K562 (cell line): ENCODE data around the gene PAQR7. TPM values are rescaled to one million over a fixed set of nuclear protein-coding genes. Genes with fewer than 3 reads are reported as not detected.
A peak's percentile ranks its signal among the peaks of the same experiment; 100 is the strongest.

Source experiments
- CBFA2T3 ChIP-seq: fragments of 450-650 bp; IDR thresholded peaks from 2 replicates; pipeline ENCODE4 v1.6.1; 2017
- DPF2 ChIP-seq: fragments of 450-650 bp; IDR thresholded peaks from 2 replicates; pipeline ENCODE4 v1.6.1; 2016
- JUN ChIP-seq, 2 experiments: sonication (generic) in 1 of 2; formaldehyde crosslinking in 1 of 2; IDR thresholded peaks; 2 replicates each; pipeline versions ENCODE4 v1.6.1 to v1.8.0; 2012 to 2022; ENCODE audit warnings: borderline replicate concordance in 2 of 2, mild to moderate bottlenecking in 2 of 2, improper control_type of control experiment in 1 of 2, low read depth in 1 of 2, low read length in 1 of 2, missing genetic modification reagents in 1 of 2
- KLF6 ChIP-seq: fragments of 250-450 bp; sonication (Bioruptor Pico); IDR thresholded peaks from 2 replicates; pipeline ENCODE4 v1.4.0; 2020; ENCODE audit warnings: mild to moderate bottlenecking, moderate library complexity, borderline replicate concordance
- NCOA1 ChIP-seq: fragments of 450-650 bp; IDR thresholded peaks from 2 replicates; pipeline ENCODE4 v1.6.1; 2016; ENCODE audit warnings: low read depth
- NFIX ChIP-seq: fragments of 250-450 bp; sonication (Bioruptor Pico); IDR thresholded peaks from 2 replicates; pipeline ENCODE4 v1.4.0; 2020; ENCODE audit warnings: low read depth, mild to moderate bottlenecking, moderate library complexity
- RBBP5 ChIP-seq: fragments of 200-600 bp; sonication (generic); IDR thresholded peaks from 2 replicates; pipeline ENCODE4 v1.6.1; 2012; ENCODE audit warnings: borderline replicate concordance, mild to moderate bottlenecking, low read length, control low read depth, inconsistent platforms; ENCODE audit not compliant: insufficient read depth, poor library complexity, severe bottlenecking
- RBFOX2 ChIP-seq: fragments of 200-400 bp; formaldehyde crosslinking; IDR thresholded peaks from 2 replicates; pipeline ENCODE4 v1.6.1; 2017; ENCODE audit warnings: low read depth, mild to moderate bottlenecking, low read length, moderate library complexity
- TCF7 ChIP-seq: sonication (generic); IDR thresholded peaks from 2 replicates; pipeline ENCODE4 v1.6.1; 2016; ENCODE audit warnings: antibody characterized with exemption, borderline replicate concordance
- ZNF408 ChIP-seq: fragments of 250-450 bp; sonication (Bioruptor Pico); IDR thresholded peaks from 2 replicates; pipeline ENCODE4 v1.4.0; 2020; ENCODE audit warnings: low read depth, mild to moderate bottlenecking, moderate library complexity
- polyA plus RNA-seq, 8 experiments: library from polyadenylated mRNA; depleted of rRNA in 4 of 8; stranded (reverse) in 5 of 8; unstranded in 3 of 8; fragments of >200 nt; fragmentation: Nextera tagmentation in 2 of 8; fragmentation: Illumina TruSeq in 1 of 8; extraction: Ambion mirVana in 2 of 8; extraction: Trizol in 1 of 8; gene quantifications; 2 replicates each; pipeline versions ENCODE4 v1.2.1 to v1.2.3, GENCODE V29; 2011 to 2014; ENCODE audit warnings: inconsistent platforms in 1 of 8, missing spikeins in 1 of 8
- total RNA-seq, 7 experiments: library from RNA; depleted of rRNA in 6 of 7; stranded (reverse); fragments of >200 nt in 6 of 7; fragmentation: Illumina TruSeq in 2 of 7; extraction: Trizol in 2 of 7; gene quantifications; 2 replicates each; pipeline versions ENCODE4 v1.2.1 to v1.2.3, GENCODE V29; 2011 to 2021; ENCODE audit warnings: low replicate concordance in 1 of 7
- TF ChIP-seq, protein P1 (sequence below): fragments of 200-800 bp; sonication (Bioruptor generic); IDR thresholded peaks from 2 replicates; pipeline ENCODE4 v1.6.1; 2017; ENCODE audit warnings: missing genetic modification characterization, missing compliant biosample characterization
- TF ChIP-seq, protein P2 (sequence below), 2 experiments: fragments of 450-650 bp; formaldehyde crosslinking in 1 of 2; IDR thresholded peaks; 2 replicates each; pipeline versions ENCODE4 v1.4.0 to v1.6.1; 2014 to 2020; ENCODE audit warnings: mild to moderate bottlenecking in 2 of 2, borderline replicate concordance in 1 of 2, low read depth in 1 of 2
- TF ChIP-seq, protein P3 (sequence below), 2 experiments: fragments of 250-450 bp in 1 of 2; fragments of 450-650 bp in 1 of 2; sonication (Bioruptor Pico) in 1 of 2; IDR thresholded peaks; 2 replicates each; pipeline versions ENCODE4 v1.6.1 to v1.8.0; 2016 to 2021; ENCODE audit warnings: mild to moderate bottlenecking in 2 of 2, moderate library complexity in 2 of 2, missing compliant biosample characterization in 1 of 2, missing genetic modification characterization in 1 of 2
- TF ChIP-seq, protein P4 (sequence below): sonication (generic); formaldehyde crosslinking; IDR thresholded peaks from 2 replicates; pipeline ENCODE4 v1.8.0; 2022; ENCODE audit warnings: missing genetic modification reagents, mild to moderate bottlenecking, moderate library complexity, borderline replicate concordance

Gene PAQR7
- total and polyA plus RNA-seq, 9 of the 15 experiments (the other 6 are each of a cell fraction or from before 2014, with no cell fraction given), result 1.1 to 5.2 (median 2.6) TPM

DNA sequence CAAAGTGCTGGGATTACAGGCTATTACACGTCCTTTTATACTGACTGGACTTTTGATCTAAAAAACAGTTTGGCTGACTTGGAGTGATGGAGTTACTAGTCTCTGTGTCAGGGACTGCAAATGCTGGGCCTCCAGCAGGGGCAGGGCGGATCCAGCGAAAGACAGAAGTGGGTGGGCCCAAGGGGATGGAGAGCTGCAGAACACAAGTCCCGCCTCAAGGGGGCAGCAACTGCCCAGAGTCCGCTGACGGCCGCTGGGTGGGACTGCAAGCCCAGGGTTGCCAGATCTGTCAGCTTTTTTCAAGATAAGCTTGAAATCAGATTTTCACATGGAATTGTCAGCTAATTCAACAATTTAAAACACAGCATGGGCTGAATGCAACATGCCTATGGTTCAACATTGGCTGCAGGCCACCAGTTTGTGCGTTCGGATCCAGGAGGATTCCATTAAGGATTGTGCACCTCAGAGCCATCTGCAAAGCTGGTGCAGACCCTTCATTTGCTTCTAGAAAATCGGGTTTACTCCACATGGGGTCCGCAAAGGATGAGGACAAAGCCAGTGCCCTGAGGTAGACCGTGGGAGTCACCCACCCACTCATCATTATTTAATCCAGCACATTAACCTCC is 20.0 kb upstream of the PAQR7 start (continued):
- TF ChIP-seq, protein P1, sequence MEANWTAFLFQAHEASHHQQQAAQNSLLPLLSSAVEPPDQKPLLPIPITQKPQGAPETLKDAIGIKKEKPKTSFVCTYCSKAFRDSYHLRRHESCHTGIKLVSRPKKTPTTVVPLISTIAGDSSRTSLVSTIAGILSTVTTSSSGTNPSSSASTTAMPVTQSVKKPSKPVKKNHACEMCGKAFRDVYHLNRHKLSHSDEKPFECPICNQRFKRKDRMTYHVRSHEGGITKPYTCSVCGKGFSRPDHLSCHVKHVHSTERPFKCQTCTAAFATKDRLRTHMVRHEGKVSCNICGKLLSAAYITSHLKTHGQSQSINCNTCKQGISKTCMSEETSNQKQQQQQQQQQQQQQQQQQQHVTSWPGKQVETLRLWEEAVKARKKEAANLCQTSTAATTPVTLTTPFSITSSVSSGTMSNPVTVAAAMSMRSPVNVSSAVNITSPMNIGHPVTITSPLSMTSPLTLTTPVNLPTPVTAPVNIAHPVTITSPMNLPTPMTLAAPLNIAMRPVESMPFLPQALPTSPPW (CRISPR knock-in tag), result peak; percentile 60; the same call in 1 of the 2 replicates
- TF ChIP-seq JUN (IDR thresholded peaks at IDR 0.05; ENCODE audit: borderline replicate concordance, low read depth, low read length), result peak; percentile 65; the same call in 1 of the 2 replicates
- TF ChIP-seq JUN (CRISPR knock-in tag; IDR thresholded peaks at IDR 0.05; ENCODE audit: borderline replicate concordance), result no peak
- TF ChIP-seq, protein P2, sequence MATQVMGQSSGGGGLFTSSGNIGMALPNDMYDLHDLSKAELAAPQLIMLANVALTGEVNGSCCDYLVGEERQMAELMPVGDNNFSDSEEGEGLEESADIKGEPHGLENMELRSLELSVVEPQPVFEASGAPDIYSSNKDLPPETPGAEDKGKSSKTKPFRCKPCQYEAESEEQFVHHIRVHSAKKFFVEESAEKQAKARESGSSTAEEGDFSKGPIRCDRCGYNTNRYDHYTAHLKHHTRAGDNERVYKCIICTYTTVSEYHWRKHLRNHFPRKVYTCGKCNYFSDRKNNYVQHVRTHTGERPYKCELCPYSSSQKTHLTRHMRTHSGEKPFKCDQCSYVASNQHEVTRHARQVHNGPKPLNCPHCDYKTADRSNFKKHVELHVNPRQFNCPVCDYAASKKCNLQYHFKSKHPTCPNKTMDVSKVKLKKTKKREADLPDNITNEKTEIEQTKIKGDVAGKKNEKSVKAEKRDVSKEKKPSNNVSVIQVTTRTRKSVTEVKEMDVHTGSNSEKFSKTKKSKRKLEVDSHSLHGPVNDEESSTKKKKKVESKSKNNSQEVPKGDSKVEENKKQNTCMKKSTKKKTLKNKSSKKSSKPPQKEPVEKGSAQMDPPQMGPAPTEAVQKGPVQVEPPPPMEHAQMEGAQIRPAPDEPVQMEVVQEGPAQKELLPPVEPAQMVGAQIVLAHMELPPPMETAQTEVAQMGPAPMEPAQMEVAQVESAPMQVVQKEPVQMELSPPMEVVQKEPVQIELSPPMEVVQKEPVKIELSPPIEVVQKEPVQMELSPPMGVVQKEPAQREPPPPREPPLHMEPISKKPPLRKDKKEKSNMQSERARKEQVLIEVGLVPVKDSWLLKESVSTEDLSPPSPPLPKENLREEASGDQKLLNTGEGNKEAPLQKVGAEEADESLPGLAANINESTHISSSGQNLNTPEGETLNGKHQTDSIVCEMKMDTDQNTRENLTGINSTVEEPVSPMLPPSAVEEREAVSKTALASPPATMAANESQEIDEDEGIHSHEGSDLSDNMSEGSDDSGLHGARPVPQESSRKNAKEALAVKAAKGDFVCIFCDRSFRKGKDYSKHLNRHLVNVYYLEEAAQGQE (IDR thresholded peaks at IDR 0.05; ENCODE audit: borderline replicate concordance), result peak; percentile 97
- TF ChIP-seq, protein P2 (CRISPR knock-in tag; IDR thresholded peaks at IDR 0.05; ENCODE audit: low read depth), result no peak
- TF ChIP-seq RBFOX2, result peak; percentile 41; the same call in 1 of the 2 replicates
- no peak for TF ChIP-seq CBFA2T3
- TF ChIP-seq TCF7, result peak; percentile 74
- no peak for TF ChIP-seq NCOA1
- TF ChIP-seq DPF2, result peak; percentile 44; the same call in 1 of the 2 replicates
- TF ChIP-seq RBBP5, result peak; percentile 29
- TF ChIP-seq NFIX (CRISPR knock-in tag), result no peak
- TF ChIP-seq, protein P3, sequence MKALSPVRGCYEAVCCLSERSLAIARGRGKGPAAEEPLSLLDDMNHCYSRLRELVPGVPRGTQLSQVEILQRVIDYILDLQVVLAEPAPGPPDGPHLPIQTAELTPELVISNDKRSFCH (CRISPR knock-in tag; IDR thresholded peaks at IDR 0.05), result no peak
- TF ChIP-seq, protein P3 (tag; IDR thresholded peaks at IDR 0.05), result 0 out of 2 replicates have a peak, but pooled peaks have one; percentile 20
- TF ChIP-seq ZNF408 (CRISPR knock-in tag), result no peak
- TF ChIP-seq, protein P4, sequence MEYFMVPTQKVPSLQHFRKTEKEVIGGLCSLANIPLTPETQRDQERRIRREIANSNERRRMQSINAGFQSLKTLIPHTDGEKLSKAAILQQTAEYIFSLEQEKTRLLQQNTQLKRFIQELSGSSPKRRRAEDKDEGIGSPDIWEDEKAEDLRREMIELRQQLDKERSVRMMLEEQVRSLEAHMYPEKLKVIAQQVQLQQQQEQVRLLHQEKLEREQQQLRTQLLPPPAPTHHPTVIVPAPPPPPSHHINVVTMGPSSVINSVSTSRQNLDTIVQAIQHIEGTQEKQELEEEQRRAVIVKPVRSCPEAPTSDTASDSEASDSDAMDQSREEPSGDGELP (CRISPR knock-in tag), result peak; percentile 80; the same call in 1 of the 2 replicates
- TF ChIP-seq KLF6, result 0 out of 2 replicates have a peak, but pooled peaks have one; percentile 40
